ENCODE measurements around the gene USP9X.
A peak's percentile ranks its signal among the peaks of the same experiment; 100 is the strongest.
"Not testable (repeated sequence)": the region's sequence is repeated elsewhere in the genome, so short reads cannot be mapped to it uniquely, and the experiment has no call there.

USP9X gene

GRCh38 chrX:41245641-41246040 lies 160.4 kb downstream of the USP9X start:
- Histone ChIP-seq H3K36me3 (ENCODE audit: control insufficient read depth, insufficient read depth, low read length) (no peaks in the 10 kb centered on the region), H3K27me3 (ENCODE audit: control insufficient read depth, insufficient read depth, low read length) (no peaks in the 10 kb centered on the region), H3K4me1 (ENCODE audit: control insufficient read depth, insufficient read depth, low read length) (no peaks in the 10 kb centered on the region), H3K9ac (ENCODE audit: low read depth, low read length) (no peak overlapping the region), H3K4me3 (ENCODE audit: low read depth, low read length) (no peak overlapping the region), H3K27ac (ENCODE audit: low read depth, low read length) (no peak overlapping the region), H3K9me3 (ENCODE audit: control insufficient read depth, insufficient read depth, low read length) (no peaks in the 10 kb centered on the region)

DNA sequence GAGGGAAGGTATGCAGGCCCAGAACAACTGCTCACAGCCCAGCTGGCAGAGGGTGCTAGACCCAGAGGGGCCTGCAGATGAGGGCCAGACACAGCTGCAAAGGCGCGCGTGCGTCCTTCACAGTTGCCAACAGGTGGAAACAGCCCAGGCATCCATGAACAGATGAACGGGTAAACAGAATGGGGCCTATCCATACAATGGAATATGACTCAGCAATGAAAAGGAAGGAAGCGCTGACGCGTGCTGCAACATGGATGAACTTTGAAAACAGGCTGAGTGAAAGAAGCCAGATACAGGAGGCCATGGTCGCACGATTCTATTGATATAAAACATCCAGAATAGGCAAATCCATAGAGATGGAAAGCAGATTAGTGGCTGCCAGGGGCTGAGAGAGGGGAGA lies 165.6 kb downstream of the USP9X start:
- Histone ChIP-seq H3K4me3 (ENCODE audit: low read depth, low read length) (no peak overlapping the region), H3K9me3 (ENCODE audit: control insufficient read depth, insufficient read depth, low read length) (no peaks in the 10 kb centered on the region), H3K36me3 (ENCODE audit: control insufficient read depth, insufficient read depth, low read length) (no peaks in the 10 kb centered on the region), H3K4me1 (ENCODE audit: control insufficient read depth, insufficient read depth, low read length) (no peaks in the 10 kb centered on the region), H3K27me3 (ENCODE audit: control insufficient read depth, insufficient read depth, low read length) (peaks cover 5% of the 10 kb centered on the region), H3K27ac (ENCODE audit: low read depth, low read length) (no peak overlapping the region), H3K9ac (ENCODE audit: low read depth, low read length) (no peak overlapping the region)

DNA sequence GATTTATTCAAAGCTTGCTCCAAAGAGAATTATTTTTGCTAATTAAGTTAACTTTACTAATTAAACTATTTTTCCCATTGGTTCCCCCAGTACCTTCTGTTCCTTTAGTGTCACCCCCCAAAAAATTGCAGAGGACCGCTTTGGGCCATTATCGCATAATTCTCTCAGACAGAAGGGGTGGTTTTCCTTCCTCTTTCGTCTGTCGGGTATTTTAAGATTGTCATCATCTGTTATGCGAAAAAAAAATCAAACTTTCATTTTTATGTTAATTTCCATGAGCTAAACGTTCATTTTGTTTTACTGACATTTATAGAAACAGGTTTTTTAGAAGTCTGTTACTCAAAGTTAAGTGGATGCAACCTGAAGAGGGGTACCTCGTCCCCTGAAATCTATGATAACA lies 172.6 kb downstream of the USP9X start:
- Histone ChIP-seq H3K4me1 (ENCODE audit: control insufficient read depth, insufficient read depth, low read length) (no peaks in the 10 kb centered on the region), H3K36me3 (ENCODE audit: control insufficient read depth, insufficient read depth, low read length) (no peaks in the 10 kb centered on the region), H3K27ac (ENCODE audit: low read depth, low read length) (no peak overlapping the region), H3K4me3 (ENCODE audit: low read depth, low read length) (no peak overlapping the region), H3K27me3 (ENCODE audit: control insufficient read depth, insufficient read depth, low read length) (peaks cover 5% of the 10 kb centered on the region), H3K9ac (ENCODE audit: low read depth, low read length) (no peak overlapping the region), H3K9me3 (ENCODE audit: control insufficient read depth, insufficient read depth, low read length) (no peaks in the 10 kb centered on the region)

DNA sequence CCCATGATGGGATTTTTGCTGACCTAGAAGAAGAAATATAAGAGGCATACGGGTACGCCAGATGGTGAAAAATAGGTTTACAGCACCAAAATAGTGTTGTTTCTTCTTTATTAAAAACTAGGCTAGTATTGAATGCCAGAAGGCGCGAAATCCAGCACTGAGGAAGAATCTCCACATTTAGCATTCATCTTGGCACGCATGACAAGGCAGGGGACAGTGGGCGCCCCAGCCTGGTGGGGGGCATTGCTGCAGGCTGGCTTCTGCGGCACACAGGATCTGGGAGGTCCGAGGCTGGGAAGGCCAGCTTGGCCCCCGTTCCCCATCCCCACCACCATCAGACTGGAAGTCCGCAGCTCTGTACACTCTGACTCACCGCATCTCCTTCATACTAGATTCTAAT lies 173.0 kb downstream of the USP9X start:
- H3K9me3 ChIP-seq (ENCODE audit: control insufficient read depth, insufficient read depth, low read length) = peaks cover 3% of the 10 kb centered on the region; the same call in 1 of the 2 replicates
- H3K9ac ChIP-seq (ENCODE audit: low read depth, low read length) = no peak overlapping the region
- H3K36me3 ChIP-seq (ENCODE audit: control insufficient read depth, insufficient read depth, low read length) = no peaks in the 10 kb centered on the region
- H3K4me3 ChIP-seq (ENCODE audit: low read depth, low read length) = no peak overlapping the region
- no peak overlapping the region for H3K27ac ChIP-seq (ENCODE audit: low read depth, low read length)
- H3K4me1 ChIP-seq (ENCODE audit: control insufficient read depth, insufficient read depth, low read length) = no peaks in the 10 kb centered on the region
- H3K27me3 ChIP-seq (ENCODE audit: control insufficient read depth, insufficient read depth, low read length) = peaks cover 1% of the 10 kb centered on the region

GRCh38 chrX:41258871-41259270 lies 173.6 kb downstream of the USP9X start:
- H3K9me3 ChIP-seq (ENCODE audit: control insufficient read depth, insufficient read depth, low read length) = peaks cover 5% of the 10 kb centered on the region; the same call in 1 of the 2 replicates
- H3K4me1 ChIP-seq (ENCODE audit: control insufficient read depth, insufficient read depth, low read length) = no peaks in the 10 kb centered on the region
- H3K36me3 ChIP-seq (ENCODE audit: control insufficient read depth, insufficient read depth, low read length) = no peaks in the 10 kb centered on the region
- no peak overlapping the region for H3K9ac ChIP-seq (ENCODE audit: low read depth, low read length)
- H3K27ac ChIP-seq (ENCODE audit: low read depth, low read length) = no peak overlapping the region
- no peak overlapping the region for H3K4me3 ChIP-seq (ENCODE audit: low read depth, low read length)
- H3K27me3 ChIP-seq (ENCODE audit: control insufficient read depth, insufficient read depth, low read length) = no peaks in the 10 kb centered on the region

DNA sequence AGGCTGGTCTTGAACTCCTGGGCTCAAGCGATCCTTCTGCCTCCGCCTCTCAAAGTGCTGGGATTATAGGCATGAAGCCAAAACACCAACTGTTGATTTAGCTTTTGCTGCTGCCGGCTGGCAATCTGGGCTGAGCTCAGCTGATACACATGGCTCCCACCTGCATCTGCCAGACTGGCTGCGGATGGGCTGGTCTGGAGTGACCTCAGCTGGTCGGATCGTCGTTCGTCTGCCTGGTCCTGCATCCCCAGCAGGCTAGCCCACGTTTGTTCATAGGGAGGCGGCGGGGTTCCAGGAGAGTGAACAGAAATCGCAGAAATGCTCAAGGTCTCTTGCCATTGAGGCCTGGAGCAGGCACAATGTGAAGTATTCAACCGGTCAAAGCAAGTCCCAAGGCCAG lies 174.3 kb downstream of the USP9X start:
- Histone ChIP-seq H3K36me3 (ENCODE audit: control insufficient read depth, insufficient read depth, low read length) (no peaks in the 10 kb centered on the region), H3K4me1 (ENCODE audit: control insufficient read depth, insufficient read depth, low read length) (no peaks in the 10 kb centered on the region), H3K9ac (ENCODE audit: low read depth, low read length) (no peak overlapping the region), H3K9me3 (ENCODE audit: control insufficient read depth, insufficient read depth, low read length) (peaks cover 5% of the 10 kb centered on the region; the same call in 1 of the 2 replicates), H3K4me3 (ENCODE audit: low read depth, low read length) (no peak overlapping the region), H3K27me3 (ENCODE audit: control insufficient read depth, insufficient read depth, low read length) (no peaks in the 10 kb centered on the region), H3K27ac (ENCODE audit: low read depth, low read length) (no peak overlapping the region)

GRCh38 chrX:41265615-41266014 lies 180.4 kb downstream of the USP9X start:
- Histone ChIP-seq H3K9me3 (ENCODE audit: control insufficient read depth, insufficient read depth, low read length) (peaks cover 5% of the 10 kb centered on the region; the same call in 1 of the 2 replicates), H3K36me3 (ENCODE audit: control insufficient read depth, insufficient read depth, low read length) (no peaks in the 10 kb centered on the region), H3K9ac (ENCODE audit: low read depth, low read length) (no peak overlapping the region), H3K4me1 (ENCODE audit: control insufficient read depth, insufficient read depth, low read length) (no peaks in the 10 kb centered on the region), H3K27ac (ENCODE audit: low read depth, low read length) (no peak overlapping the region), H3K27me3 (ENCODE audit: control insufficient read depth, insufficient read depth, low read length) (no peaks in the 10 kb centered on the region), H3K4me3 (ENCODE audit: low read depth, low read length) (no peak overlapping the region)

- no peak overlapping the region for H3K27ac ChIP-seq (ENCODE audit: low read depth, low read length)
- H3K9me3 ChIP-seq (ENCODE audit: control insufficient read depth, insufficient read depth, low read length) = no peaks in the 10 kb centered on the region
- peaks cover 11% of the 10 kb centered on the region for H3K4me1 ChIP-seq (ENCODE audit: control insufficient read depth, insufficient read depth, low read length)
- no peak overlapping the region for H3K4me3 ChIP-seq (ENCODE audit: low read depth, low read length)
- H3K36me3 ChIP-seq (ENCODE audit: control insufficient read depth, insufficient read depth, low read length) = no peaks in the 10 kb centered on the region
- H3K9ac ChIP-seq (ENCODE audit: low read depth, low read length) = no peak overlapping the region
- no peaks in the 10 kb centered on the region for H3K27me3 ChIP-seq (ENCODE audit: control insufficient read depth, insufficient read depth, low read length)
These were observed 188.4 kb downstream of the USP9X start for GRCh38 chrX:41273638-41274037.

- H3K4me1 ChIP-seq (ENCODE audit: control insufficient read depth, insufficient read depth, low read length) = peaks cover 11% of the 10 kb centered on the region
These were observed 190.7 kb downstream of the USP9X start for GRCh38 chrX:41275661-41276609.

DNA sequence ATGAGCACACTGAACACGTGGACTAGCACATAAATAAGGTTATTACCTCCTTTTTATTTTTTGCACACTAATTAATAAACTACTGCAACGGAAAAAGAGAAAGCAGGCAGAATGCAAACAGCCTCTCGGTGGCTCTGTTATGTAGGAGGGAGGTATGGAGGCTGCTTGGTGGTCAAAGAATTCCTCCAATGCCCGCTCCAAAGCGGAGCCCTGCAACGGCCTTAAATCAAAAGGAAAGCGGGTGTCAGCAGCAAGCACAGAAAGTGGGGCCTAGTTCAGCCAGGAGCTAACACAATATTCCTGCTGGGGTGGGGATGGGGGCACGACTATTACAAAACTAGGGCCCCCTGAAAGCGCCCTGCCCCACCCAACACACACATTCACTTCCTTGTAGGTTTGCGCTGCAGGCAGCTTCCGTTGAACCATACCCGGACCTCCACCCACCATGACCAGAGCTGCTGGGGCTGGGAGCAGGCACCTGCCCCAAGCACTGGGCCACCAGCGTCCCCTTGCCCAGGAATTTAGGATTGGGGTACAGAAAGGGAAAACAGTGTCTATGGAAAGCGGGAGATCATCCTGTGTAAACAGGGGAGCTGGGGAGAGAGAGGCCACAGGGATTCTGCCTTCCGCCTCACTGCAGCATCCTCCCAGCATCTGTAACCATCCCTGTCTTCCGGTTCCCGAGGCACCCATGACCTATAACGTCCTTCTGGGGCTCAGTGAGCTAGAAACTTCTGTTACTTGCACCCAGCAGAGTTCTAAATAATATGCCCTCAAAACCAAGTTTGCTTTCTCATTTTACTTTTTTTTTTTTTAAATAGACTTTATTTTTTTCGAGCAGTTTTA lies 191.6 kb downstream of the USP9X start:
- Histone ChIP-seq H3K4me3 (ENCODE audit: low read depth, low read length) (peak overlapping the region; percentile 59), H3K9ac (ENCODE audit: low read depth, low read length) (no peak overlapping the region), H3K36me3 (ENCODE audit: control insufficient read depth, insufficient read depth, low read length) (no peaks in the 10 kb centered on the region), H3K27me3 (ENCODE audit: control insufficient read depth, insufficient read depth, low read length) (no peaks in the 10 kb centered on the region), H3K9me3 (ENCODE audit: control insufficient read depth, insufficient read depth, low read length) (no peaks in the 10 kb centered on the region), H3K27ac (ENCODE audit: low read depth, low read length) (no peak overlapping the region), H3K4me1 (ENCODE audit: control insufficient read depth, insufficient read depth, low read length) (peaks cover 11% of the 10 kb centered on the region)

More at GRCh38 chrX:41275661-41276609, 190.7 kb downstream of the USP9X start:
- Histone ChIP-seq H3K27me3 (ENCODE audit: control insufficient read depth, insufficient read depth, low read length) (no peaks in the 10 kb centered on the region), H3K9ac (ENCODE audit: low read depth, low read length) (peak overlapping the region; percentile 49), H3K27ac (ENCODE audit: low read depth, low read length) (peak overlapping the region; percentile 55), H3K9me3 (ENCODE audit: control insufficient read depth, insufficient read depth, low read length) (no peaks in the 10 kb centered on the region), H3K4me3 (ENCODE audit: low read depth, low read length) (peak overlapping the region; percentile 59), H3K36me3 (ENCODE audit: control insufficient read depth, insufficient read depth, low read length) (no peaks in the 10 kb centered on the region)

- not testable (repeated sequence) for H3K4me3 ChIP-seq (ENCODE audit: low read depth, low read length); H3K9me3 ChIP-seq (ENCODE audit: control insufficient read depth, insufficient read depth, low read length); H3K27ac ChIP-seq (ENCODE audit: low read depth, low read length); H3K36me3 ChIP-seq (ENCODE audit: control insufficient read depth, insufficient read depth, low read length); H3K4me1 ChIP-seq (ENCODE audit: control insufficient read depth, insufficient read depth, low read length); H3K27me3 ChIP-seq (ENCODE audit: control insufficient read depth, insufficient read depth, low read length); H3K9ac ChIP-seq (ENCODE audit: low read depth, low read length)
These were observed 197.1 kb downstream of the USP9X start for GRCh38 chrX:41282307-41282706.
